H1 (cell line): ENCODE results near the gene RIBC1. TPM values are rescaled to one million over a fixed set of nuclear protein-coding genes. Genes with fewer than 3 reads are reported as not detected.

ENCODE experiments used
- CTCF ChIA-PET: fragments of 300-600 bp; sonication (Branson Sonifier 250); formaldehyde crosslinking; loops from one replicate; lab custom pipeline; 2021; ENCODE audit not compliant: partially characterized antibody; lab: Charles Lee
- POLR2A ChIA-PET: fragments of 300-600 bp; sonication (Branson Sonifier 250); formaldehyde crosslinking; loops from one replicate; lab custom pipeline; 2021; ENCODE audit warnings: inconsistent platforms; ENCODE audit not compliant: partially characterized antibody; lab: Charles Lee
- DNase-seq, 2 experiments: peaks; one replicate each; pipeline versions ENCODE4 v3.0.0 to v3.0.0-alpha.2; 2010 to 2022; ENCODE audit warnings: low spot score in 2 of 2, low read depth in 1 of 2, mixed read lengths in 1 of 2
- FAIRE-seq: peaks from 2 replicates; lab custom pipeline; 2011; peaks lifted over from hg19 to GRCh38; lab: Jason Lieb, UNC
- H2AFZ ChIP-seq: 2 replicates; pipeline ENCODE4 v1.8.1; 2012; ENCODE audit warnings: low read length, inconsistent platforms
- H2AK5ac ChIP-seq: 2 replicates; pipeline ENCODE4 v1.6.1; 2013; ENCODE audit warnings: low read depth, low read length
- H2BK120ac ChIP-seq: replicated peaks from 2 replicates; pipeline ENCODE3; 2013; ENCODE audit warnings: low read depth, low read length, inconsistent platforms
- H2BK12ac ChIP-seq: 2 replicates; pipeline ENCODE4 v1.6.1; 2013; ENCODE audit warnings: low read depth, low read length
- H2BK15ac ChIP-seq: 2 replicates; pipeline ENCODE4 v1.6.1; 2013; ENCODE audit warnings: low read length
- H2BK20ac ChIP-seq: 2 replicates; pipeline ENCODE4 v1.6.1; 2013; ENCODE audit warnings: low read length
- H2BK5ac ChIP-seq: 2 replicates; pipeline ENCODE4 v1.6.1; 2013; ENCODE audit warnings: low read depth, low read length
- H3K14ac ChIP-seq: 2 replicates; pipeline ENCODE4 v1.6.1; 2013; ENCODE audit warnings: inconsistent platforms; ENCODE audit not compliant: insufficient read length
- H3K18ac ChIP-seq: 2 replicates; pipeline ENCODE4 v1.6.1; 2013; ENCODE audit warnings: low read length; ENCODE audit errors: extremely low read depth
- H3K23ac ChIP-seq: 2 replicates; pipeline ENCODE4 v1.6.1; 2013; ENCODE audit warnings: inconsistent platforms; ENCODE audit not compliant: insufficient read length
- H3K23me2 ChIP-seq: 2 replicates; pipeline ENCODE4 v1.6.1; 2013; ENCODE audit warnings: low read depth, low read length
- H3K27ac ChIP-seq: 2 replicates; pipeline ENCODE4 v1.6.1; 2011; ENCODE audit warnings: low read depth, low read length, inconsistent platforms
- H3K27me3 ChIP-seq, 4 experiments: replicated peaks in 1 of 4; 1 replicate in 1 of 4; 2 replicates in 3 of 4; pipeline versions ENCODE4 v1.6.1 to v1.8.1; 2011 to 2013; ENCODE audit warnings: low read length in 3 of 4, mild to moderate bottlenecking in 3 of 4, inconsistent platforms in 2 of 4, mixed read lengths in 2 of 4, moderate library complexity in 1 of 4; ENCODE audit not compliant: control insufficient read depth in 3 of 4, insufficient read depth in 3 of 4; ENCODE audit errors: extremely low read depth in 1 of 4
- H3K36me3 ChIP-seq, 4 experiments: 2 replicates each; pipeline versions ENCODE4 v1.6.1 to v1.8.1; 2011 to 2013; ENCODE audit warnings: mild to moderate bottlenecking in 4 of 4, low read length in 3 of 4, moderate library complexity in 2 of 4, control low read depth in 1 of 4, inconsistent platforms in 1 of 4; ENCODE audit not compliant: insufficient read depth in 4 of 4, control insufficient read depth in 2 of 4
- H3K4ac ChIP-seq: replicated peaks from 2 replicates; pipeline ENCODE3; 2013; ENCODE audit warnings: low read length, low read depth, mixed read lengths, inconsistent platforms; ENCODE audit not compliant: insufficient read length
- H3K4me1 ChIP-seq, 4 experiments: replicated peaks in 1 of 4; 1 replicate in 1 of 4; 2 replicates in 3 of 4; pipeline versions ENCODE4 v1.6.1 to v1.8.1; 2011 to 2013; ENCODE audit warnings: low read length in 3 of 4, inconsistent platforms in 2 of 4, mixed read lengths in 1 of 4; ENCODE audit not compliant: insufficient read depth in 4 of 4, control insufficient read depth in 3 of 4
- H3K4me2 ChIP-seq, 2 experiments: 2 replicates each; pipeline versions ENCODE4 v1.6.1 to v1.8.1; 2011 to 2013; ENCODE audit warnings: low read depth in 2 of 2, low read length in 2 of 2, control low read depth in 1 of 2, inconsistent platforms in 1 of 2, mild to moderate bottlenecking in 1 of 2; ENCODE audit not compliant: insufficient read depth in 1 of 2
- H3K4me3 ChIP-seq, 4 experiments: fragments of 200-600, 300-600 bp in 1 of 4; sonication (generic), shearing (Covaris generic), sonication (Bioruptor Twin) in 1 of 4; 2 replicates each; pipeline versions ENCODE4 v1.5.1 to v1.8.1; 2011 to 2016; ENCODE audit warnings: low read length in 4 of 4, low read depth in 3 of 4, control low read depth in 2 of 4, inconsistent platforms in 2 of 4, mild to moderate bottlenecking in 2 of 4, mixed read lengths in 1 of 4, moderate library complexity in 1 of 4; ENCODE audit not compliant: insufficient read depth in 2 of 4; ENCODE audit errors: extremely low read depth in 1 of 4
- H3K56ac ChIP-seq: replicated peaks from 2 replicates; pipeline ENCODE3; 2013; ENCODE audit warnings: low read depth, mild to moderate bottlenecking, mixed read lengths, low read length, inconsistent platforms; ENCODE audit not compliant: insufficient read length
- H3K79me1 ChIP-seq: 2 replicates; pipeline ENCODE4 v1.6.1; 2013; ENCODE audit warnings: low read depth, low read length, control low read depth
- H3K79me2 ChIP-seq, 2 experiments: 2 replicates each; pipeline versions ENCODE4 v1.6.1 to v1.8.1; 2012 to 2013; ENCODE audit warnings: low read length in 2 of 2, mild to moderate bottlenecking in 2 of 2, inconsistent platforms in 1 of 2; ENCODE audit not compliant: insufficient read depth in 2 of 2, control insufficient read depth in 1 of 2
- H3K9ac ChIP-seq, 4 experiments: replicated peaks in 1 of 4; 1 replicate in 1 of 4; 2 replicates in 3 of 4; pipeline versions ENCODE4 v1.6.1 to v1.8.1; 2011 to 2013; ENCODE audit warnings: low read depth in 3 of 4, low read length in 3 of 4, control low read depth in 2 of 4, mild to moderate bottlenecking in 2 of 4, moderate library complexity in 2 of 4, inconsistent platforms in 1 of 4; ENCODE audit errors: extremely low read depth in 1 of 4
- H3K9me3 ChIP-seq, 2 experiments: 2 replicates each; pipeline versions ENCODE4 v1.6.1 to v1.8.1; 2012 to 2013; ENCODE audit warnings: mild to moderate bottlenecking in 2 of 2, moderate library complexity in 2 of 2, control low read depth in 1 of 2, inconsistent platforms in 1 of 2, low read depth in 1 of 2, low read length in 1 of 2, mixed read lengths in 1 of 2; ENCODE audit not compliant: insufficient read depth in 2 of 2
- H4K20me1 ChIP-seq, 2 experiments: replicated peaks in 1 of 2; 2 replicates each; pipeline versions ENCODE3 to v1.8.1; 2011 to 2013; ENCODE audit warnings: inconsistent platforms in 2 of 2, low read length in 2 of 2, mild to moderate bottlenecking in 1 of 2; ENCODE audit not compliant: insufficient read depth in 2 of 2, control insufficient read depth in 1 of 2
- H4K5ac ChIP-seq: 2 replicates; pipeline ENCODE4 v1.6.1; 2013; ENCODE audit warnings: low read length, low read depth, mixed read lengths, inconsistent platforms; ENCODE audit not compliant: insufficient read length
- H4K8ac ChIP-seq: 2 replicates; pipeline ENCODE4 v1.8.0; 2013; ENCODE audit warnings: mild to moderate bottlenecking, moderate library complexity, low read length, inconsistent platforms; ENCODE audit not compliant: insufficient read depth; ENCODE audit errors: extremely low read depth
- H4K91ac ChIP-seq: replicated peaks from 2 replicates; pipeline ENCODE3; 2013; ENCODE audit warnings: low read length, mixed read lengths, inconsistent platforms; ENCODE audit not compliant: insufficient read length
- BACH1 ChIP-seq: IDR thresholded peaks from 2 replicates; pipeline ENCODE4 v1.6.1; 2012; ENCODE audit warnings: low read length, improper control_type of control experiment
- BRCA1 ChIP-seq: IDR thresholded peaks from 2 replicates; pipeline ENCODE4 v1.6.1; 2012; ENCODE audit warnings: low read depth, low read length, improper control_type of control experiment
- CBX5 ChIP-seq: fragments of 300-800, 300-1000 bp; sonication (generic); IDR thresholded peaks from 2 replicates; pipeline ENCODE4 v1.7.1; 2016; ENCODE audit warnings: antibody characterized with exemption, low read length, low read depth
- E2F6 ChIP-seq: IDR thresholded peaks from 2 replicates; pipeline ENCODE4 v1.6.1; 2012; ENCODE audit warnings: inconsistent platforms
- NANOG ChIP-seq: IDR thresholded peaks from 2 replicates; pipeline ENCODE4 v1.6.1; 2011; ENCODE audit warnings: low read length, low read depth, mild to moderate bottlenecking, inconsistent platforms; ENCODE audit not compliant: insufficient read depth, poor library complexity, severe bottlenecking
- NRF1 ChIP-seq: IDR thresholded peaks from 2 replicates; pipeline ENCODE4 v1.6.1; 2011; ENCODE audit warnings: mild to moderate bottlenecking, low read depth, low read length, improper control_type of control experiment
- PHF8 ChIP-seq: fragments of 200-600 bp; sonication (generic); conservative IDR thresholded peaks from 2 replicates; pipeline ENCODE4 v1.7.1; 2012; ENCODE audit warnings: low read depth, mild to moderate bottlenecking, inconsistent platforms, low read length, moderate library complexity
- SIN3A ChIP-seq, 2 experiments: IDR thresholded peaks in 1 of 2; conservative IDR thresholded peaks in 1 of 2; 2 replicates each; pipeline ENCODE4 v1.6.1; 2011 to 2012; ENCODE audit warnings: low read length in 2 of 2, improper control_type of control experiment in 1 of 2, low read depth in 1 of 2, mild to moderate bottlenecking in 1 of 2
- SRF ChIP-seq: IDR thresholded peaks from 2 replicates; pipeline ENCODE4 v1.6.1; 2011; ENCODE audit warnings: mild to moderate bottlenecking, low read depth, low read length, moderate library complexity
- USF2 ChIP-seq: IDR thresholded peaks from 2 replicates; pipeline ENCODE4 v1.6.1; 2011; ENCODE audit warnings: low read length, improper control_type of control experiment
- WGBS, 2 experiments: shearing (Covaris generic) in 1 of 2; methylation state at CpG; one replicate each; pipeline versions ENCODE4 v1.1.6 to v1.1.7; 2013 to 2015; ENCODE audit warnings: low lambda C conversion rate in 2 of 2, mixed read lengths in 2 of 2, inconsistent platforms in 1 of 2, low coverage in 1 of 2, missing lambda C conversion rate in 1 of 2; ENCODE audit not compliant: insufficient replicate concordance in 2 of 2, insufficient coverage in 1 of 2, insufficient read length in 1 of 2; ENCODE audit errors: extremely low coverage in 1 of 2, missing lambda C conversion rate in 1 of 2; 5-methylcytosine and 5-hydroxymethylcytosine counted together
- polyA plus RNA-seq, 7 experiments: library from polyadenylated mRNA; depleted of rRNA in 3 of 7; stranded (reverse) in 5 of 7; unstranded in 2 of 7; fragments of >200 nt in 5 of 7; fragments of 200-250 nt in 2 of 7; gene quantifications; 1 replicate in 5 of 7; 2 replicates in 1 of 7; 4 replicates in 1 of 7; pipeline versions ENCODE4 v1.2.1 to v1.2.3, GENCODE V29; 2011 to 2013; ENCODE audit warnings: missing spikeins in 2 of 7, mixed read lengths in 2 of 7
- total RNA-seq: library from RNA; stranded (reverse); fragmentation: NEBNext Ultra II Directional; extraction: Animal tissue kit (Norgen Biotek cat#: 25700); gene quantifications from 2 replicates; pipeline ENCODE4 v1.2.1, GENCODE V29; 2021

RIBC1 gene
- total and polyA plus RNA-seq, 2 of the 8 experiments (the other 6 are each of a cell fraction or from before 2014, with no cell fraction given) = 0.41 to 0.97 TPM

- peak overlapping the region in 2 of 4 experiments; percentile 56 to 65; a peak in 5 of 8 replicates for H3K4me3 ChIP-seq
- peak; percentile 86 for FAIRE-seq
- H3K4me2 ChIP-seq = peak overlapping the region; percentile 74 to 90
Observed at GRCh38 chrX:53440101-53440500, 17.4 kb downstream of the RIBC1 start.

More at GRCh38 chrX:53440101-53440500, 17.4 kb downstream of the RIBC1 start:
- CTCF ChIA-PET = interaction anchor here (0.8 to 0.9 kb wide), 2 partner anchors 31 to 156 kb away, joined by 3 read pairs; no protein-coding TSS in a partner anchor
- no peak overlapping the region for H2BK5ac ChIP-seq
- TF ChIP-seq NANOG (no peak), E2F6 (no peak), CBX5 (no peak), SRF (no peak), SIN3A (conservative IDR thresholded peaks at IDR 0.05 in 1 of 2, IDR thresholded peaks at IDR 0.05 in 1 of 2; ENCODE audit: low read depth in 1 of 2, low read length in 2 of 2) (no peak), BRCA1 (no peak), BACH1 (no peak), USF2 (no peak), PHF8 (no peak), NRF1 (no peak)
- no peaks in the 10 kb centered on the region for H3K79me1 ChIP-seq
- H3K36me3 ChIP-seq = no peaks in the 10 kb centered on the region
- H3K9ac ChIP-seq = no peak overlapping the region
- H3K18ac ChIP-seq = no peak overlapping the region
- DNase-seq = no peak
- 0 out of 7 replicates have a peak, but pooled peaks cover 0 to 3% (median 0%) of the 10 kb centered on the region in 4 experiments for H3K4me1 ChIP-seq
- H4K8ac ChIP-seq = no peak overlapping the region
- H3K79me2 ChIP-seq = no peaks in the 10 kb centered on the region
- peaks cover 5% of the 10 kb centered on the region; the same call in 1 of the 2 replicates for H3K23me2 ChIP-seq
- no peak overlapping the region for H3K56ac ChIP-seq
- no peak overlapping the region for H2BK12ac ChIP-seq
- H2AK5ac ChIP-seq = no peak overlapping the region
- H3K9me3 ChIP-seq = no peaks in the 10 kb centered on the region
- H3K23ac ChIP-seq = no peak overlapping the region
- H4K20me1 ChIP-seq = no peaks in the 10 kb centered on the region
- H2BK20ac ChIP-seq = no peak overlapping the region
- H3K4ac ChIP-seq = no peak overlapping the region
- peak overlapping the region; percentile 90; the same call in 1 of the 2 replicates for H2AFZ ChIP-seq
- H4K91ac ChIP-seq = no peak overlapping the region
- no peak overlapping the region for H2BK120ac ChIP-seq
- POLR2A ChIA-PET = no interaction called here
- H3K14ac ChIP-seq = no peak overlapping the region
- no peak overlapping the region for H3K27ac ChIP-seq
- no peak overlapping the region for H2BK15ac ChIP-seq
- H4K5ac ChIP-seq = no peak overlapping the region
- WGBS, 2 experiments = 93% methylated on average over 5 of the region's 5 CpGs; no CpG with 5 or more reads in 1 of the 2 experiments
- peaks cover 0 to 12% (median 7%) of the 10 kb centered on the region in 4 experiments; a peak in 5 of 7 replicates for H3K27me3 ChIP-seq
